ENCODE data around the gene FGGY. TPM values are rescaled to one million over a fixed set of nuclear protein-coding genes. Genes with fewer than 3 reads are reported as not detected.

The FGGY gene
- total RNA-seq, 1 experiment from 2014 or later: 4.7 TPM

- no peak overlapping the region for H3K4me3 ChIP-seq (ENCODE audit: low read length)
- H4K20me1 ChIP-seq (ENCODE audit: insufficient read depth, low read depth, low read length): no peaks in the 10 kb centered on the region
- no peaks in the 10 kb centered on the region for H3K27me3 ChIP-seq (ENCODE audit: low read length)
- H3K9me2 ChIP-seq (replicated peaks; ENCODE audit: insufficient read depth, low read length): no peaks in the 10 kb centered on the region
- no peak overlapping the region for H2AFZ ChIP-seq (ENCODE audit: low read length)
- H3K36me3 ChIP-seq (ENCODE audit: insufficient read depth, low read length): no peaks in the 10 kb centered on the region
- no peak overlapping the region for H3K9ac ChIP-seq (ENCODE audit: low read length)
- H3K9me3 ChIP-seq (ENCODE audit: low read length): no peaks in the 10 kb centered on the region
- no peaks in the 10 kb centered on the region for H3K79me2 ChIP-seq (ENCODE audit: low read length)
- no peak overlapping the region for H3K27ac ChIP-seq (ENCODE audit: low read length)
- DNase-seq: no peak
- no peak overlapping the region for H3K4me2 ChIP-seq (ENCODE audit: low read depth, low read length, poor library complexity, severe bottlenecking)
- no peaks in the 10 kb centered on the region for H3K4me1 ChIP-seq (ENCODE audit: low read length)
These were observed 200.7 kb downstream of the FGGY start for GRCh38 chr1:59497616-59498015.

GRCh38 chr1:59498640-59499039 lies 201.7 kb downstream of the FGGY start:
- no peak for DNase-seq
- Histone ChIP-seq H4K20me1 (ENCODE audit: insufficient read depth, low read depth, low read length) (no peaks in the 10 kb centered on the region), H3K27me3 (ENCODE audit: low read length) (no peaks in the 10 kb centered on the region), H2AFZ (ENCODE audit: low read length) (no peak overlapping the region), H3K4me3 (ENCODE audit: low read length) (no peak overlapping the region), H3K9me2 (replicated peaks; ENCODE audit: insufficient read depth, low read length) (no peaks in the 10 kb centered on the region), H3K36me3 (ENCODE audit: insufficient read depth, low read length) (no peaks in the 10 kb centered on the region), H3K9ac (ENCODE audit: low read length) (no peak overlapping the region), H3K4me2 (ENCODE audit: low read depth, low read length, poor library complexity, severe bottlenecking) (no peak overlapping the region), H3K79me2 (ENCODE audit: low read length) (no peaks in the 10 kb centered on the region), H3K9me3 (ENCODE audit: low read length) (no peaks in the 10 kb centered on the region), H3K4me1 (ENCODE audit: low read length) (no peaks in the 10 kb centered on the region), H3K27ac (ENCODE audit: low read length) (no peak overlapping the region)

- Histone ChIP-seq H3K4me2 (ENCODE audit: low read depth, low read length, poor library complexity, severe bottlenecking) (no peak overlapping the region), H3K9me2 (replicated peaks; ENCODE audit: insufficient read depth, low read length) (no peaks in the 10 kb centered on the region), H3K36me3 (ENCODE audit: insufficient read depth, low read length) (no peaks in the 10 kb centered on the region), H2AFZ (ENCODE audit: low read length) (no peak overlapping the region), H3K9me3 (ENCODE audit: low read length) (no peaks in the 10 kb centered on the region), H3K27ac (ENCODE audit: low read length) (no peak overlapping the region), H3K9ac (ENCODE audit: low read length) (no peak overlapping the region), H3K4me3 (ENCODE audit: low read length) (no peak overlapping the region), H4K20me1 (ENCODE audit: insufficient read depth, low read depth, low read length) (no peaks in the 10 kb centered on the region), H3K79me2 (ENCODE audit: low read length) (no peaks in the 10 kb centered on the region), H3K4me1 (ENCODE audit: low read length) (no peaks in the 10 kb centered on the region), H3K27me3 (ENCODE audit: low read length) (no peaks in the 10 kb centered on the region)
- no peak for DNase-seq
These were observed 202.5 kb downstream of the FGGY start for GRCh38 chr1:59499273-59499942.

- Histone ChIP-seq H3K27me3 (ENCODE audit: low read length) (no peaks in the 10 kb centered on the region), H3K9me3 (ENCODE audit: low read length) (no peaks in the 10 kb centered on the region), H3K4me2 (ENCODE audit: low read depth, low read length, poor library complexity, severe bottlenecking) (no peak overlapping the region), H3K27ac (ENCODE audit: low read length) (no peak overlapping the region), H3K79me2 (ENCODE audit: low read length) (no peaks in the 10 kb centered on the region), H3K4me1 (ENCODE audit: low read length) (no peaks in the 10 kb centered on the region), H3K4me3 (ENCODE audit: low read length) (no peak overlapping the region), H3K9me2 (replicated peaks; ENCODE audit: insufficient read depth, low read length) (no peaks in the 10 kb centered on the region), H2AFZ (ENCODE audit: low read length) (no peak overlapping the region), H3K9ac (ENCODE audit: low read length) (no peak overlapping the region), H4K20me1 (ENCODE audit: insufficient read depth, low read depth, low read length) (no peaks in the 10 kb centered on the region), H3K36me3 (ENCODE audit: insufficient read depth, low read length) (no peaks in the 10 kb centered on the region)
- DNase-seq: no peak
These were observed 203.2 kb downstream of the FGGY start for GRCh38 chr1:59499943-59500569.

- no peaks in the 10 kb centered on the region for H3K9me2 ChIP-seq (replicated peaks; ENCODE audit: insufficient read depth, low read length)
- no peak overlapping the region for H3K4me2 ChIP-seq (ENCODE audit: low read depth, low read length, poor library complexity, severe bottlenecking)
- no peak for DNase-seq
- H3K9me3 ChIP-seq (ENCODE audit: low read length): no peaks in the 10 kb centered on the region
- no peaks in the 10 kb centered on the region for H4K20me1 ChIP-seq (ENCODE audit: insufficient read depth, low read depth, low read length)
- H3K27ac ChIP-seq (ENCODE audit: low read length): no peak overlapping the region
- no peaks in the 10 kb centered on the region for H3K79me2 ChIP-seq (ENCODE audit: low read length)
- H3K27me3 ChIP-seq (ENCODE audit: low read length): no peaks in the 10 kb centered on the region
- no peak overlapping the region for H3K9ac ChIP-seq (ENCODE audit: low read length)
- H3K4me1 ChIP-seq (ENCODE audit: low read length): no peaks in the 10 kb centered on the region
- no peak overlapping the region for H3K4me3 ChIP-seq (ENCODE audit: low read length)
- no peaks in the 10 kb centered on the region for H3K36me3 ChIP-seq (ENCODE audit: insufficient read depth, low read length)
- no peak overlapping the region for H2AFZ ChIP-seq (ENCODE audit: low read length)
These were observed 204.3 kb downstream of the FGGY start for GRCh38 chr1:59500950-59501742.

- no peak for DNase-seq
- H3K27me3 ChIP-seq (ENCODE audit: low read length): no peaks in the 10 kb centered on the region
- no peak overlapping the region for H3K9ac ChIP-seq (ENCODE audit: low read length)
- H3K36me3 ChIP-seq (ENCODE audit: insufficient read depth, low read length): no peaks in the 10 kb centered on the region
- H3K79me2 ChIP-seq (ENCODE audit: low read length): no peaks in the 10 kb centered on the region
- no peaks in the 10 kb centered on the region for H3K9me2 ChIP-seq (replicated peaks; ENCODE audit: insufficient read depth, low read length)
- no peaks in the 10 kb centered on the region for H4K20me1 ChIP-seq (ENCODE audit: insufficient read depth, low read depth, low read length)
- no peak overlapping the region for H3K27ac ChIP-seq (ENCODE audit: low read length)
- H3K4me3 ChIP-seq (ENCODE audit: low read length): no peak overlapping the region
- H2AFZ ChIP-seq (ENCODE audit: low read length): no peak overlapping the region
- H3K4me1 ChIP-seq (ENCODE audit: low read length): no peaks in the 10 kb centered on the region
- H3K9me3 ChIP-seq (ENCODE audit: low read length): no peaks in the 10 kb centered on the region
- no peak overlapping the region for H3K4me2 ChIP-seq (ENCODE audit: low read depth, low read length, poor library complexity, severe bottlenecking)
These were observed 205.3 kb downstream of the FGGY start for GRCh38 chr1:59502009-59502691.

GRCh38 chr1:59504276-59504675 lies 207.4 kb downstream of the FGGY start:
- DNase-seq: no peak
- no peak overlapping the region for H3K4me3 ChIP-seq (ENCODE audit: low read length)
- H3K9me3 ChIP-seq (ENCODE audit: low read length): no peaks in the 10 kb centered on the region

GRCh38 chr1:59505596-59506028 lies 208.7 kb downstream of the FGGY start:
- no peaks in the 10 kb centered on the region for H4K20me1 ChIP-seq (ENCODE audit: insufficient read depth, low read depth, low read length)
- H3K4me3 ChIP-seq (ENCODE audit: low read length): no peak overlapping the region
- no peaks in the 10 kb centered on the region for H3K27me3 ChIP-seq (ENCODE audit: low read length)
- H3K9me2 ChIP-seq (replicated peaks; ENCODE audit: insufficient read depth, low read length): no peaks in the 10 kb centered on the region
- H3K4me2 ChIP-seq (ENCODE audit: low read depth, low read length, poor library complexity, severe bottlenecking): no peak overlapping the region
- no peaks in the 10 kb centered on the region for H3K9me3 ChIP-seq (ENCODE audit: low read length)
- no peaks in the 10 kb centered on the region for H3K4me1 ChIP-seq (ENCODE audit: low read length)
- H3K79me2 ChIP-seq (ENCODE audit: low read length): no peaks in the 10 kb centered on the region
- H2AFZ ChIP-seq (ENCODE audit: low read length): no peak overlapping the region
- no peak for DNase-seq
- H3K36me3 ChIP-seq (ENCODE audit: insufficient read depth, low read length): no peaks in the 10 kb centered on the region
- no peak overlapping the region for H3K27ac ChIP-seq (ENCODE audit: low read length)
- H3K9ac ChIP-seq (ENCODE audit: low read length): no peak overlapping the region

More at GRCh38 chr1:59504276-59504675, 207.4 kb downstream of the FGGY start:
- Histone ChIP-seq H3K36me3 (ENCODE audit: insufficient read depth, low read length) (no peaks in the 10 kb centered on the region), H3K27me3 (ENCODE audit: low read length) (no peaks in the 10 kb centered on the region), H3K9me2 (replicated peaks; ENCODE audit: insufficient read depth, low read length) (no peaks in the 10 kb centered on the region), H2AFZ (ENCODE audit: low read length) (no peak overlapping the region), H3K4me2 (ENCODE audit: low read depth, low read length, poor library complexity, severe bottlenecking) (no peak overlapping the region), H4K20me1 (ENCODE audit: insufficient read depth, low read depth, low read length) (no peaks in the 10 kb centered on the region), H3K4me1 (ENCODE audit: low read length) (no peaks in the 10 kb centered on the region), H3K27ac (ENCODE audit: low read length) (no peak overlapping the region), H3K79me2 (ENCODE audit: low read length) (no peaks in the 10 kb centered on the region), H3K9ac (ENCODE audit: low read length) (no peak overlapping the region)
